ENCODE data around the gene STRN4.

Gene STRN4

DNA sequence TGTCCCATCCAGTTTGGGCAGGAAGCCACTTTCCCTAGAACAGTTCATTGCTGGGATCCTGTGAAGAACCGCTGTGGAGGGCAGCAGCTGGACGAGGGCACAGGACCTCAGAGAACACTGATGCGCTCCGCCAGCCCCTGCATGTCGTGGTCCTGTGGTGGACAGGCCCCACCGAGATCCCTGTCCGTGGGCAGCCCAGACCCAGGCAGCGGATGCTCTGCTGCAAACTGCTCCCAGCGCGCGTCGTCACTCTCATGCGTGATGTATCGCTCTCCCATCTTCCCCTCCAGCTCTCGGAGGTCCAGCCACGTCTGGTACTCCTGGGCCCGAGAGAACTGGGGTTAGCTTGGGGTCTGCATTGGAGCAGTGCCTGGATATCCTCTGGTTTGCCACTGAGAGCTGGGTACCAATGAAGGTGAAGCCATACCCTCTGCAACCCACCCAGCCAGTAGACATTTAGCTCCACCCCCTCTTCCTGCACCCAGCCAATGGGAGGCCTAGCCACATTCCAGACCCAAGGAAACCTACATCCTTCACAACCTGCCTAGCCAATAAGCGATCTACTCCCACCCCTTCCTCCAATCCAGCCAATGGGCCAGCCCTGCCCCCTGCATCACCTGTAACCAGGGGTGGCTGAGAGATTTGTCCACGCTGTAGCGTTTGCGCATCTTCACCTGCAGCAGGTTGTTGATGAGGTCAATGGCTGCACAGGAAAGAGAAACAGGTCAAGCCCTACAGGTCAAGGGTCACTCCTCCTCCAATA lies 71.7 kb downstream of the STRN4 start:
- TF ChIP-seq, protein P1, sequence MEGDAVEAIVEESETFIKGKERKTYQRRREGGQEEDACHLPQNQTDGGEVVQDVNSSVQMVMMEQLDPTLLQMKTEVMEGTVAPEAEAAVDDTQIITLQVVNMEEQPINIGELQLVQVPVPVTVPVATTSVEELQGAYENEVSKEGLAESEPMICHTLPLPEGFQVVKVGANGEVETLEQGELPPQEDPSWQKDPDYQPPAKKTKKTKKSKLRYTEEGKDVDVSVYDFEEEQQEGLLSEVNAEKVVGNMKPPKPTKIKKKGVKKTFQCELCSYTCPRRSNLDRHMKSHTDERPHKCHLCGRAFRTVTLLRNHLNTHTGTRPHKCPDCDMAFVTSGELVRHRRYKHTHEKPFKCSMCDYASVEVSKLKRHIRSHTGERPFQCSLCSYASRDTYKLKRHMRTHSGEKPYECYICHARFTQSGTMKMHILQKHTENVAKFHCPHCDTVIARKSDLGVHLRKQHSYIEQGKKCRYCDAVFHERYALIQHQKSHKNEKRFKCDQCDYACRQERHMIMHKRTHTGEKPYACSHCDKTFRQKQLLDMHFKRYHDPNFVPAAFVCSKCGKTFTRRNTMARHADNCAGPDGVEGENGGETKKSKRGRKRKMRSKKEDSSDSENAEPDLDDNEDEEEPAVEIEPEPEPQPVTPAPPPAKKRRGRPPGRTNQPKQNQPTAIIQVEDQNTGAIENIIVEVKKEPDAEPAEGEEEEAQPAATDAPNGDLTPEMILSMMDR (IDR thresholded peaks at IDR 0.05; ENCODE audit: low read depth, low read length, missing control alignments): no peak
- no peak for DNase-seq (ENCODE audit: extremely low read depth, low read depth)
- H3K4me3 ChIP-seq (replicated peaks; ENCODE audit: low read depth, low read length): no peak overlapping the region

GRCh38 chr19:46670813-46671212 lies 75.4 kb downstream of the STRN4 start:
- no peak overlapping the region for H3K4me3 ChIP-seq (replicated peaks; ENCODE audit: low read depth, low read length)
- DNase-seq (ENCODE audit: extremely low read depth, low read depth): no peak
- TF ChIP-seq, protein P1 (IDR thresholded peaks at IDR 0.05; ENCODE audit: low read depth, low read length, missing control alignments): no peak
